HFF-Myc (cell line): ENCODE results near the gene TBC1D22A.

Experiments
- DNase-seq: peaks from one replicate; pipeline ENCODE4 v3.0.0-alpha.2; 2011; ENCODE audit warnings: low read depth; ENCODE audit errors: extremely low read depth
- H3K4me3 ChIP-seq: replicated peaks from 2 replicates; pipeline ENCODE4 v1.5.1; 2011; ENCODE audit warnings: low read depth, mild to moderate bottlenecking, control low read depth, low read length
- TF ChIP-seq, protein P1 (sequence below): IDR thresholded peaks from 2 replicates; pipeline ENCODE4 v1.5.1; 2012; ENCODE audit warnings: mild to moderate bottlenecking, low read depth, low read length, control low read depth; ENCODE audit errors: missing control alignments

Gene TBC1D22A

DNA sequence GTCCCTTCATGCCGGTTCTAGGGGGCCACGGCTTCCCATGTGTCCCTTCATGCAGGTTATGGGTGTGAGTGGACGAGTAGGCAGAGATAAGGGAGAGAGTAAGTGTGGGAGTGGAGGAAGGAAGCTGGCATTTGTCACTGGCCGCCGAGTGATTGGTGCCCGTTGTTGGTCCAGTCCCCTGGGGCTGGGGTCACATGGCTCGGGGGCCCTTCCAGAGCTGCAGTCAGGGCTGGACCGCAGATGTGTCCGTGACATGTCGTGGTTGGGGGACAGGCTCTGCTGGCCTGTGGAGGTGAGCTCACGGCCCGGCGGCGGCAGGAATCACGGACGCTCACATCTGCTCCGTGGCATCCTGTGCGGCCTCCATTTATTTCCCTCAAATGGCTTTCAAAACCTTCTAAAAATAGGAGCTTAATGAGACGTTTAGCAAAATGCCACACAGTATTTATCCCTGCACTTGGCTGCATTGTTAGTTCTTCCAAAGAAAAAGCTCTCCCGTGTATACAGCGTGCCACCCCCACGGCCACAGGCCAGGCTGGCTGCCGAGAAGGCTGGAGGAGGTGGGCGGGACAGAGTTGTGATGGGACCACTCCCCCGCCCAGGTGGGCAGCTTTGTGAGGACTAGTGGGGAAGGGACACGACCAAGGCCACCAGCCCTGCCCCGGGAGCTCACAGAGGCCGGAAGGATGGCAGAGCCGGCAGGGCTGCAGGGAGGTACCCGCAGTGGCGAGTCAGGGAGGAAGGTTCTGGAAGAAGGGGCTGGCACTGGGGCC is 386.7 kb downstream of the TBC1D22A start:
- no peak overlapping the region for H3K4me3 ChIP-seq
- TF ChIP-seq, protein P1, sequence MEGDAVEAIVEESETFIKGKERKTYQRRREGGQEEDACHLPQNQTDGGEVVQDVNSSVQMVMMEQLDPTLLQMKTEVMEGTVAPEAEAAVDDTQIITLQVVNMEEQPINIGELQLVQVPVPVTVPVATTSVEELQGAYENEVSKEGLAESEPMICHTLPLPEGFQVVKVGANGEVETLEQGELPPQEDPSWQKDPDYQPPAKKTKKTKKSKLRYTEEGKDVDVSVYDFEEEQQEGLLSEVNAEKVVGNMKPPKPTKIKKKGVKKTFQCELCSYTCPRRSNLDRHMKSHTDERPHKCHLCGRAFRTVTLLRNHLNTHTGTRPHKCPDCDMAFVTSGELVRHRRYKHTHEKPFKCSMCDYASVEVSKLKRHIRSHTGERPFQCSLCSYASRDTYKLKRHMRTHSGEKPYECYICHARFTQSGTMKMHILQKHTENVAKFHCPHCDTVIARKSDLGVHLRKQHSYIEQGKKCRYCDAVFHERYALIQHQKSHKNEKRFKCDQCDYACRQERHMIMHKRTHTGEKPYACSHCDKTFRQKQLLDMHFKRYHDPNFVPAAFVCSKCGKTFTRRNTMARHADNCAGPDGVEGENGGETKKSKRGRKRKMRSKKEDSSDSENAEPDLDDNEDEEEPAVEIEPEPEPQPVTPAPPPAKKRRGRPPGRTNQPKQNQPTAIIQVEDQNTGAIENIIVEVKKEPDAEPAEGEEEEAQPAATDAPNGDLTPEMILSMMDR = no peak
- DNase-seq = no peak

DNA sequence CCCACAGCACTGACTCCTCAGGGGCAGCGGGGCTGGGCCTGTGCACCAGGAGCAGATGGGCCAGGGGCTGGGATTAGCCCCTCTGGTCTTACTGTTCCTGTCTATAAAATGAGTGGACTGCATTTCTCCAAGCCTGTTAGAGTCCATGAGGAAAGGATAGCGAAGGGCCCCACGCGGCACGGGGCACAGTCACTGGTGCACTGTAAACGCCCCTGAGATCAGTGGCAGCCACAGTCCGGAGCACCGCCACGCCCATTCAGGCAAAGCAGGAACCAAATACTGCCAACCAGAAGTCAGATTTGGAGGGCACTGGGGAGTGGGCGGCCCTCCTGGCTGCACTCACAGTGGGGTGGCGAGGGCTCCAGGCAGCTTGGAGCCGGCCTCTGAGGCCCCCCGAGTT is 387.5 kb downstream of the TBC1D22A start:
- TF ChIP-seq, protein P1 = no peak
- DNase-seq = no peak
- no peak overlapping the region for H3K4me3 ChIP-seq

DNA sequence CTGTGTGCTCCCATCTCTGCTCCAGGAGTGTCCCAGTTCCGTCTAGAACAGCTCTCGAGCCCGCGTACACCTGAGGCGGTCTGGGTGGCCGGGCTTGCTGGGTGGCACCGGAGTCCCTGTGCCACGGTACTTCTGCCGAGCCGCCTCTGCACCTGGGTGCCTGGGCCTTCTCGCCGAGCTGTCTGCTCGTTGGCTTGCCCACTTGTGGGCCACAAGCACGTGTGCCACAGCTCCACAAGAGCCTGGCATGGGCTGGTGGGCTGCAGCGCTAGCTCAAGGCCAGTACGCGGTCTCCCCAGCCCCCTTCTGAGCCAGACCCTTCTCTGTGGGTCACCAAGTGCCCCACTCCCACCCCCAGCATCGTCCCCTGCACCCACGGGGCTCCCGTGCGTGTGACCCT is 388.0 kb downstream of the TBC1D22A start:
- DNase-seq = no peak
- no peak overlapping the region for H3K4me3 ChIP-seq
- TF ChIP-seq, protein P1 = no peak

DNA sequence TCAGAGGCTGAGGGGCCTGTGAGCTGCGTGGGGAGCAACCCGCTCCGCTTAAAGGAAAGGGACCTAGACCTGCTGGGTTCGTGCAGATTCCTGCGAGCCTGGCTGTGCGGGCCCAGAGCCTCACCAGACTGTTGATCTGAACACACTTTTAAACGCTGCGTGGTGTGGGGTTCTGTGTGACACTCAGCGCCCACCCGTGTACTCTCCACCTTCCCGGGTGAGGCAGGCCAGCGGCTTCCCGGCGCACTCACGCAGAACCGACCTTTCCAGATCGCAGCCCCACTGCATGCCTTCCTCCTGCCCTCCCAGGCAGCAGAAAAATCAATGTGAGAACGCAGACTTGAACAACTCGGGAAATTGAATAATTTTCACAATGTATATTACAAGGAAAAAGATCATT is 388.6 kb downstream of the TBC1D22A start:
- TF ChIP-seq, protein P1 = no peak
- no peak overlapping the region for H3K4me3 ChIP-seq
- no peak for DNase-seq

DNA sequence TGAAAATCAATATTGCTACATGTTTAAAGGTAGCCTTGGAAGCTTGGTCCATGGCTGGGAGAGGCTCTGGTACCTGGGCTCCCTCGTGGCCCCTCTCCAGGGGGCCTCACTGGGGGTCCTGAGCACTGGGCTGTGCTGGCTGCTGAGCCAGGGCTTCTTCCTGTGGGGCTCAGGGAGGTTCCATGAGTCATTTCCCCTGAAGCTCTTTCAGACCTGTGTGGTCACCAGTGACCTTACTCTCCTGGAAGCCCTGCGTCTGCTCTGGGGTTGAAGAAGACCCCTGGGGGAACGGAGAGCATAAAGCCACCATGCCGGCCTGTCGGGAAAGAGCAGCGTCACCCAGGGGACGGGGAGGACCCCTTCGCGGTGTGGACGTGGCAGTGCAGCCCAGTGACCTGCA is 389.0 kb downstream of the TBC1D22A start:
- TF ChIP-seq, protein P1 = no peak
- H3K4me3 ChIP-seq = no peak overlapping the region
- no peak for DNase-seq

DNA sequence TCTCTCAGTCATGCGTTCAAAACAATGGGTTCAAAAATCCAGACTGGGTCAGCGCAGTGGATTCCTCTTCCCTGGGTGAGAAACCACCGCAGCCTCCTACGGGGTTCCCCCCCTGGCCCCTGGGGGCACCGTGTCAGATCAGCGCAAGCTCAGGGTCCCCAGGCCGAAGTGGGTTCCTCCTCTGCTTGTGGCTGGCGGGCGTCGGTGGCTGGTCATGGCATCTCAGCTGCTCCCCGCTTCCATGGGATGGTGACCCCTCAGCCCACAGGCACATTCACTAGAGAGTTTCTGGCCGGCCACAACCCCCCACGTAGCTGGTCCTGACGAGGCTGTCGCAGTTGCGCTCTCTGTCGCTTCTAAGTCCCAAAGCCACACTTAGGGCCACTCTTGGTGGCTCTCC is 389.8 kb downstream of the TBC1D22A start:
- TF ChIP-seq, protein P1 = no peak
- DNase-seq = no peak
- no peak overlapping the region for H3K4me3 ChIP-seq

DNA sequence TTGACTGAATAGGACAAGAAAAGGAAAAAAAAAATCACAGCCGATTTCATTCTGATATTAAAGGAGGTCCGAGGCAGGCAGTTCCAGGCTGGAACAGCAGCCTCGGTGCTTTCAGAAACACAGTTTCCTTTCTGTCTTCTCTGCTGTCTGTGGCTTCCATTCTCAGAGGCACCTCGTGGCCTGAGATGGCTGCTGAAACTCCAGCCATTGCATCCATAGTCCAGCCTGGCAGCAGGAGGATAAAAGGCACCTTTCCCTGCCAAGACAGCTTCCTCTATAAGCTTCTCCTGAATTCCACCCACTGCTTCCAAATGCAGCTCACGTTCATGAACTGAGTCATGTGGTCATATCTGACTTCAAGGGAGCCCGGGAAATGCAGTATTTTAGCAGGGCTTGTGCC is 390.5 kb downstream of the TBC1D22A start:
- TF ChIP-seq, protein P1 = no peak
- H3K4me3 ChIP-seq = no peak overlapping the region
- DNase-seq = no peak
